Kidney epithelial cell (primary cell): ENCODE measurements around the gene CACUL1. TPM values are rescaled to one million over a fixed set of nuclear protein-coding genes. Genes with fewer than 3 reads are reported as not detected.

Experiments used
- DNase-seq: peaks from one replicate; pipeline ENCODE4 v3.0.0-alpha.2; 2010; ENCODE audit warnings: low read depth
- H3K27me3 ChIP-seq: 2 replicates; pipeline ENCODE4 v1.6.0; 2011; ENCODE audit warnings: low read length; ENCODE audit not compliant: control insufficient read depth, insufficient read depth
- H3K36me3 ChIP-seq: 2 replicates; pipeline ENCODE4 v1.5.1; 2011; ENCODE audit warnings: low read length; ENCODE audit not compliant: control insufficient read depth, insufficient read depth
- H3K4me3 ChIP-seq: 2 replicates; pipeline ENCODE4 v1.5.1; 2011; ENCODE audit warnings: low read depth, mild to moderate bottlenecking, control low read depth, low read length
- total RNA-seq: library from RNA; depleted of rRNA; stranded (reverse); fragments of >200 nt; gene quantifications from 2 replicates; pipeline ENCODE4 v1.2.3, GENCODE V29; 2015
- TF ChIP-seq, protein P1 (sequence below): IDR thresholded peaks from 2 replicates; pipeline ENCODE4 v1.5.1; 2011; ENCODE audit warnings: mild to moderate bottlenecking, moderate library complexity, low read length, control low read depth, inconsistent platforms; ENCODE audit not compliant: insufficient read depth, poor library complexity, severe bottlenecking

The CACUL1 gene
- total RNA-seq, 1 donor from 2014 or later, result 34.1 TPM

DNA sequence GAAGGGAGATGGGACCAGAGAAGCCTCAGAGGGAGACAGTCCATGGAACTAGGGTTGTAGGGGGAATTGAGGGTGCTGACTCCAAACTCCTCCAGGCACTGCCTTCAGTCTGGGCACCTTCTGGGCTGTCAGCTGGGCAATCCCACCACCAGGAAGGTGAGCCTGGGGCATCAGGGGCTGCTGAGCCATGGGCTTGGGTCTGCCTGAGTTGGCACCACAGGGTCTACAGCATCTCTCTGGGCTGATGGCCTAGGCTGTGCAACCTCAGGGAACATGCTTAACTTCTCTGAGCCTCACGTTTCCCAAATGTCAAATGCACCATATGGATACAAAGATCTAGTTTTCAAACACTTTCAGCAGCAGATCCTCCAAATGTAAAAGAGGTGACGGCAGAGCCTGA lies 112.5 kb downstream of the CACUL1 start:
- Histone ChIP-seq H3K27me3 (peaks cover 4% of the 10 kb centered on the region), H3K36me3 (no peaks in the 10 kb centered on the region), H3K4me3 (no peak overlapping the region)
- TF ChIP-seq, protein P1, sequence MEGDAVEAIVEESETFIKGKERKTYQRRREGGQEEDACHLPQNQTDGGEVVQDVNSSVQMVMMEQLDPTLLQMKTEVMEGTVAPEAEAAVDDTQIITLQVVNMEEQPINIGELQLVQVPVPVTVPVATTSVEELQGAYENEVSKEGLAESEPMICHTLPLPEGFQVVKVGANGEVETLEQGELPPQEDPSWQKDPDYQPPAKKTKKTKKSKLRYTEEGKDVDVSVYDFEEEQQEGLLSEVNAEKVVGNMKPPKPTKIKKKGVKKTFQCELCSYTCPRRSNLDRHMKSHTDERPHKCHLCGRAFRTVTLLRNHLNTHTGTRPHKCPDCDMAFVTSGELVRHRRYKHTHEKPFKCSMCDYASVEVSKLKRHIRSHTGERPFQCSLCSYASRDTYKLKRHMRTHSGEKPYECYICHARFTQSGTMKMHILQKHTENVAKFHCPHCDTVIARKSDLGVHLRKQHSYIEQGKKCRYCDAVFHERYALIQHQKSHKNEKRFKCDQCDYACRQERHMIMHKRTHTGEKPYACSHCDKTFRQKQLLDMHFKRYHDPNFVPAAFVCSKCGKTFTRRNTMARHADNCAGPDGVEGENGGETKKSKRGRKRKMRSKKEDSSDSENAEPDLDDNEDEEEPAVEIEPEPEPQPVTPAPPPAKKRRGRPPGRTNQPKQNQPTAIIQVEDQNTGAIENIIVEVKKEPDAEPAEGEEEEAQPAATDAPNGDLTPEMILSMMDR, result no peak
- no peak for DNase-seq

DNA sequence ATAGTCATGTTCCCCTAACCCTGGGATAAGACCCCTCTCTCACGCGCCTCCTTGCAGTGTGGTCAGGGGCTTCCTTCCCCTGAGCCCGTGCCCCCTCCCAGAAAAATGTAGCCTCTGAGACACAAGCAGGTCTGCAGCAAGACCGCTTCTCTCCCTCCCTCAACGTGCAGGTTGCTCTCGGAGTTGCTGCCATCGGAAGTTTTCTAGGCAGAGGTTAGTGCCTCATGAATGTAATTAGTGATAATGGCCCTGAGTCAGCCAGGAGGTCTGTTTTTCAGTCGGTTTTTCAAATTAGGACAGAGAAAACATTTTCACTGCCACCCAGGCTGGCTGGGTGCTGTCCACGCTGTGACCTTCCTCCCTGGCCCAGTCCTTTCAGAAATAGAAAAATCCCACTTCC lies 116.1 kb downstream of the CACUL1 start:
- no peak overlapping the region for H3K4me3 ChIP-seq
- no peak for DNase-seq
- TF ChIP-seq, protein P1, result no peak
- H3K36me3 ChIP-seq, result no peaks in the 10 kb centered on the region
- H3K27me3 ChIP-seq, result peaks cover 4% of the 10 kb centered on the region

DNA sequence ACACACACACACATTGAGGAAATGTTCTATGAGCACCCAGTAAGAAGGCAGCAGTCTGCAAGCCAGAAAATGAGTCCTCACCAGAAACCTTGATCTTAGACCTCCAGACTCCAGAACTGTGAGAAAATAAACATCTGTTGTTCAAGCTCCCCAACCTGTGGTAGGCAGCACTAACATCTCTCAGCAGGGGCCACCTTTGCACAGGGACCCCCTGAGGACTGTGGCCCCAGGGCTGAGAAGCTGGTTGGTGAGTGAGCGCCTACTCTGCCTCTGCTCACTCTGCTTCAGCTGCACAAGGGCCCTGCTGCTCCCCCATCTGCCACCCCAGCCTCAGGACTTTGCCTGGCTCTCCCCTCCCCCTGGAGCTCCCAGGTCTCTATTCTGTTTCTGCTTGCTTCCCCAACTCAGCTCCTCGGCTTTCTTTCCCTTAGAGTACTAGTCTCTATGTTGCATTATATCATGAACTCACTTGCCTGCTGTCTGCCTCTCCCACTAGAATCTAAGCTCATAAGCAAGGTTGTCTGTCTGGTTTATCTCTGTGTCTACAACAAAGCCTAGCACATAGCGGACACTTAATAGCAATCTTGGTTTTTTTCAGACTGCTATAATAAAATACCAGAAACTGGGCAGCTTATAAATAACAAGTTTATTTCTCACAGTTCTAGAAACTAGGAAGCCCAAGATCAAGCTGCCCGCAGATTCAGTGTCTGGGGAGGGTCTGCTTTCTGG lies 118.9 kb downstream of the CACUL1 start:
- TF ChIP-seq, protein P1, result no peak
- Histone ChIP-seq H3K36me3 (no peaks in the 10 kb centered on the region), H3K27me3 (peaks cover 3% of the 10 kb centered on the region), H3K4me3 (no peak overlapping the region)
- no peak for DNase-seq

DNA sequence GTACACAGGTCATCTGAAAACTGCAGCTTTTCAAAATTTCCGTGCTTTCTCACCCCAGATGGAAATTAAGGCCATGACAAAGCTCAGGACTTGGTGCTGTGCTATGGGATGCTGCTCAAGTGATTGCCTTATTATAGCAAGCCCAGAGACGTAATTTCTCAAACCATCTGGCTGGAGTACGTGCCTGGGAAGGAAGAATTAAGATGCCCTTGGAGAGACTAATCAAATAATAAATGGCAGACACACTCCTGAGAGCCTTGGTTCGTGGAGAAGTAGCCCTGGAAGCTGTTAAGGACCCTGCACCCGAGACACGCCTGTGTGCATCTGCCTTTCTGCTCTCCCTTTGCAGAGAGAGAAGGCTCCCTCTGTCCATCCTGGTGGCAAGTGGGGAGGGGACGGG lies 121.0 kb downstream of the CACUL1 start:
- TF ChIP-seq, protein P1, result no peak
- Histone ChIP-seq H3K27me3 (peaks cover 3% of the 10 kb centered on the region), H3K36me3 (no peaks in the 10 kb centered on the region)

DNA sequence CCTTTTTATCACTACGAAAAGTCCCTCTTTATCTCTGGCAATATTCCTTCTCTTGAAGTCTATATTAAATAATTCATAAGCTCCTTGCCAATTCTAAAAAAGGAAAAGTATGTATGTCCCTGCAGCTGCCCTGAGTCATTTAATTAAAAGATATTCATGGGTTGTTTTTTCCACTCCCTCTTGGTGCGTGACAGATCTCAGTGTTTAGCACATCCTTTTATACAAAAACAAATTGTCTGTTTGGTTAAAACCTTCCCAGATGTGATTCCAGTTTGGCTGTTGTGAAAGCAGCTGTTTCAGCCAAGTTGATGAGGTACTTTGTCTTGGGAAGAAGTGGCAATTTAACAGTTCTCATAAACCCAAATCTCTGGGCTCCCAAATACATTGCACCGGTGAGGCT lies 125.6 kb downstream of the CACUL1 start:
- Histone ChIP-seq H3K4me3 (no peak overlapping the region), H3K36me3 (no peaks in the 10 kb centered on the region), H3K27me3 (peaks cover 3% of the 10 kb centered on the region)
- TF ChIP-seq, protein P1, result no peak
- no peak for DNase-seq

More for the DNA sequence above, 121.0 kb downstream of the CACUL1 start:
- no peak for DNase-seq
- H3K4me3 ChIP-seq, result no peak overlapping the region

DNA sequence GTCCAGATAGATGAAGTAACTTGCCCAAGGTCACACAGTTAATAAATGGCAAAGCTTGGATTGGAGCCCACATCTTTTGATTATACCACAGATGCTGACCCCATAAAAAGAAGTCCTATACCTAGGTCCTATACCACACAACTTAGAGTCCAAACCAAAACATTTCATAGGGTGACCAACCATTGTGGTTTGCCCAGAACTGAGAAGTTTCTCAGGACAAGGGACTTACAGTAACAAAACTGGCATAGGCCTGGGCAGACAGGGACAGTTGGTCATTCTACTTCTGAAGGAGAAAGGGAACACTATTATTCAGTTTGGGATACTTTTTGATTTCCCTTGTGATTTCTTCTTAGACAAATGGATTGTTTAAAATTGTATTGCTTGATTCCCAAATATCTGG lies 126.4 kb downstream of the CACUL1 start:
- no peaks in the 10 kb centered on the region for H3K36me3 ChIP-seq
- DNase-seq, result no peak
- TF ChIP-seq, protein P1, result no peak
- H3K4me3 ChIP-seq, result no peak overlapping the region
- H3K27me3 ChIP-seq, result peaks cover 3% of the 10 kb centered on the region
